Adipocyte (in vitro differentiated cells): Measurements from ENCODE around the gene RNF144A.
"Not testable (repeated sequence)": the region's sequence is repeated elsewhere in the genome, so short reads cannot be mapped to it uniquely, and the experiment has no call there.

Experiments used
- DNase-seq: peaks from one replicate; pipeline ENCODE4 v3.0.0-alpha.2; 2015; ENCODE audit warnings: low read depth
- H3K27me3 ChIP-seq: replicated peaks from 2 replicates; pipeline ENCODE4 v1.7.0; 2013; ENCODE audit warnings: mild to moderate bottlenecking, low read length, moderate library complexity; ENCODE audit not compliant: control insufficient read depth, insufficient read depth
- H3K36me3 ChIP-seq: 2 replicates; pipeline ENCODE4 v1.7.0; 2013; ENCODE audit warnings: low read length, mild to moderate bottlenecking, moderate library complexity; ENCODE audit not compliant: control insufficient read depth, insufficient read depth, severe bottlenecking
- H3K4me1 ChIP-seq: 2 replicates; pipeline ENCODE4 v1.7.0; 2013; ENCODE audit warnings: mild to moderate bottlenecking, low read length, moderate library complexity; ENCODE audit not compliant: control insufficient read depth, insufficient read depth
- H3K4me3 ChIP-seq: 2 replicates; pipeline ENCODE4 v1.7.0; 2013; ENCODE audit warnings: mild to moderate bottlenecking, low read length, moderate library complexity
- H3K9ac ChIP-seq: 2 replicates; pipeline ENCODE4 v1.7.0; 2013; ENCODE audit warnings: mild to moderate bottlenecking, low read length, moderate library complexity
- H3K9me3 ChIP-seq: 2 replicates; pipeline ENCODE4 v1.7.0; 2013; ENCODE audit warnings: mild to moderate bottlenecking, low read length, moderate library complexity; ENCODE audit not compliant: control insufficient read depth

The RNF144A gene

GRCh38 chr2:6885551-6885950 is 31.7 kb upstream of the RNF144A start:
- Histone ChIP-seq H3K9me3 (no peaks in the 10 kb centered on the region), H3K4me1 (no peaks in the 10 kb centered on the region), H3K9ac (no peak overlapping the region), H3K36me3 (no peaks in the 10 kb centered on the region), H3K27me3 (no peaks in the 10 kb centered on the region), H3K4me3 (no peak overlapping the region)
- DNase-seq, result no peak

- Histone ChIP-seq H3K27me3 (no peaks in the 10 kb centered on the region), H3K4me1 (no peaks in the 10 kb centered on the region), H3K4me3 (no peak overlapping the region), H3K9me3 (no peaks in the 10 kb centered on the region), H3K36me3 (no peaks in the 10 kb centered on the region), H3K9ac (no peak overlapping the region)
- no peak for DNase-seq
Measured at GRCh38 chr2:6885968-6886367, 31.2 kb upstream of the RNF144A start.

- no peak for DNase-seq
- Histone ChIP-seq H3K4me3 (no peak overlapping the region), H3K27me3 (no peaks in the 10 kb centered on the region), H3K9me3 (no peaks in the 10 kb centered on the region), H3K36me3 (no peaks in the 10 kb centered on the region), H3K4me1 (no peaks in the 10 kb centered on the region), H3K9ac (no peak overlapping the region)
Measured at GRCh38 chr2:6887751-6888192, 29.4 kb upstream of the RNF144A start.

- Histone ChIP-seq H3K27me3 (no peaks in the 10 kb centered on the region), H3K4me3 (no peak overlapping the region)
- no peak for DNase-seq
Measured at GRCh38 chr2:6888724-6889123, 28.5 kb upstream of the RNF144A start.

GRCh38 chr2:6893876-6894482 is 23.2 kb upstream of the RNF144A start:
- DNase-seq, result no peak
- no peaks in the 10 kb centered on the region for H3K27me3 ChIP-seq
- no peaks in the 10 kb centered on the region for H3K36me3 ChIP-seq
- H3K9ac ChIP-seq, result no peak overlapping the region
- H3K4me3 ChIP-seq, result no peak overlapping the region
- H3K9me3 ChIP-seq, result no peaks in the 10 kb centered on the region
- H3K4me1 ChIP-seq, result no peaks in the 10 kb centered on the region

More at GRCh38 chr2:6888724-6889123, 28.5 kb upstream of the RNF144A start:
- Histone ChIP-seq H3K9me3 (no peaks in the 10 kb centered on the region), H3K9ac (no peak overlapping the region), H3K4me1 (no peaks in the 10 kb centered on the region), H3K36me3 (no peaks in the 10 kb centered on the region)

- Histone ChIP-seq H3K9me3 (no peaks in the 10 kb centered on the region), H3K4me3 (no peak overlapping the region), H3K9ac (no peak overlapping the region), H3K27me3 (no peaks in the 10 kb centered on the region), H3K4me1 (no peaks in the 10 kb centered on the region), H3K36me3 (no peaks in the 10 kb centered on the region)
- DNase-seq, result peak; percentile 80
Measured at GRCh38 chr2:6896930-6897759, 20.1 kb upstream of the RNF144A start.

GRCh38 chr2:6902581-6902980 is 14.6 kb upstream of the RNF144A start:
- not testable (repeated sequence) for H3K27me3 ChIP-seq, DNase-seq, H3K4me3 ChIP-seq, H3K36me3 ChIP-seq, H3K9me3 ChIP-seq, H3K4me1 ChIP-seq, H3K9ac ChIP-seq

- H3K27me3 ChIP-seq, result no peaks in the 10 kb centered on the region
- H3K4me1 ChIP-seq, result no peaks in the 10 kb centered on the region
- no peaks in the 10 kb centered on the region for H3K36me3 ChIP-seq
- H3K9me3 ChIP-seq, result no peaks in the 10 kb centered on the region
- no peak for DNase-seq
- no peak overlapping the region for H3K9ac ChIP-seq
- H3K4me3 ChIP-seq, result no peak overlapping the region
Measured at GRCh38 chr2:6905668-6906067, 11.5 kb upstream of the RNF144A start.

GRCh38 chr2:6906165-6906741 is 11.0 kb upstream of the RNF144A start:
- H3K27me3 ChIP-seq, result no peaks in the 10 kb centered on the region
- no peaks in the 10 kb centered on the region for H3K4me1 ChIP-seq
- H3K9me3 ChIP-seq, result no peaks in the 10 kb centered on the region
- no peaks in the 10 kb centered on the region for H3K36me3 ChIP-seq
- no peak overlapping the region for H3K4me3 ChIP-seq
- no peak for DNase-seq
- no peak overlapping the region for H3K9ac ChIP-seq

- no peaks in the 10 kb centered on the region for H3K27me3 ChIP-seq
- H3K4me1 ChIP-seq, result no peaks in the 10 kb centered on the region
- H3K9me3 ChIP-seq, result no peaks in the 10 kb centered on the region
- DNase-seq, result no peak
- H3K36me3 ChIP-seq, result no peaks in the 10 kb centered on the region
- no peak overlapping the region for H3K4me3 ChIP-seq
- no peak overlapping the region for H3K9ac ChIP-seq
Measured at GRCh38 chr2:6908291-6908690, 8.9 kb upstream of the RNF144A start.

- Histone ChIP-seq H3K36me3 (no peaks in the 10 kb centered on the region), H3K4me1 (no peaks in the 10 kb centered on the region), H3K4me3 (no peak overlapping the region), H3K27me3 (no peaks in the 10 kb centered on the region), H3K9me3 (no peaks in the 10 kb centered on the region), H3K9ac (no peak overlapping the region)
- no peak for DNase-seq
Measured at GRCh38 chr2:6909431-6910385, 7.5 kb upstream of the RNF144A start.
